Testis (tissue), 3 donors: ENCODE measurements around the gene CYB561A3. TPM values are rescaled to one million over a fixed set of nuclear protein-coding genes. Genes with fewer than 3 reads are reported as not detected.

ENCODE experiments used
- DNase-seq: peaks from one replicate; pipeline ENCODE4 v3.0.0-alpha.2; 2019
- H3K27ac ChIP-seq, 2 donors: fragments of 200-600 bp; sonication (generic); one replicate each; pipeline ENCODE4 v1.5.1; 2019
- H3K27me3 ChIP-seq: fragments of 200-600 bp; sonication (generic); one replicate; pipeline ENCODE4 v1.5.1; 2019
- H3K36me3 ChIP-seq: fragments of 200-600 bp; sonication (generic); one replicate; pipeline ENCODE4 v1.5.1; 2017; ENCODE audit warnings: low read depth; ENCODE audit errors: missing control alignments
- H3K4me1 ChIP-seq: fragments of 200-600 bp; sonication (generic); one replicate; pipeline ENCODE4 v1.5.1; 2019
- H3K4me3 ChIP-seq, 2 donors: fragments of 200-600 bp; sonication (generic); one replicate each; pipeline ENCODE4 v1.5.1; 2017 to 2019
- H3K9me3 ChIP-seq: fragments of 200-600 bp; sonication (generic); one replicate; pipeline ENCODE4 v1.5.1; 2017
- POLR2A ChIP-seq: fragments of 450-650 bp; IDR thresholded peaks from one replicate; pipeline ENCODE4 v1.6.1; 2017; ENCODE audit warnings: antibody characterized with exemption, mild to moderate bottlenecking, moderate library complexity
- WGBS, 2 donors: methylation state at CpG; one replicate each; pipeline ENCODE4 v1.1.5; 2018; 5-methylcytosine and 5-hydroxymethylcytosine counted together
- intact Hi-C: fragments of 100-400 bp; cut with DNase I; formaldehyde crosslinking; loops from one replicate; pipeline ENCODE4 v1.15.1; 2023; ENCODE audit warnings: low total_unique reads
- polyA plus RNA-seq: library from polyadenylated mRNA; stranded (reverse); fragments of 350-450 nt; fragmentation: Illumina TruSeq; extraction: RNeasy Lipid Tissue Mini Kit (QIAGEN cat#74804); gene quantifications from one replicate; pipeline ENCODE4 v1.2.3, GENCODE V29; 2014; ENCODE audit warnings: low read depth, low replicate concordance; ENCODE audit not compliant: insufficient read depth
- total RNA-seq, 2 donors: library from RNA; depleted of rRNA; stranded (reverse); fragments of >200 nt; gene quantifications; one replicate each; pipeline ENCODE4 v1.2.3, GENCODE V29; 2016
- TF ChIP-seq, protein P1 (sequence below), 3 experiments: fragments of 450-650 bp in 2 of 3; fragments of 200-600 bp in 1 of 3; sonication (generic) in 1 of 3; IDR thresholded peaks; one replicate each; pipeline ENCODE4 v1.5.1; 2016 to 2019; ENCODE audit warnings: antibody characterized with exemption in 3 of 3, mild to moderate bottlenecking in 2 of 3, moderate library complexity in 1 of 3

Gene CYB561A3
- total and polyA plus RNA-seq, 3 donors from 2014 or later = 39.8 to 55.8 (median 41.7) TPM

DNA sequence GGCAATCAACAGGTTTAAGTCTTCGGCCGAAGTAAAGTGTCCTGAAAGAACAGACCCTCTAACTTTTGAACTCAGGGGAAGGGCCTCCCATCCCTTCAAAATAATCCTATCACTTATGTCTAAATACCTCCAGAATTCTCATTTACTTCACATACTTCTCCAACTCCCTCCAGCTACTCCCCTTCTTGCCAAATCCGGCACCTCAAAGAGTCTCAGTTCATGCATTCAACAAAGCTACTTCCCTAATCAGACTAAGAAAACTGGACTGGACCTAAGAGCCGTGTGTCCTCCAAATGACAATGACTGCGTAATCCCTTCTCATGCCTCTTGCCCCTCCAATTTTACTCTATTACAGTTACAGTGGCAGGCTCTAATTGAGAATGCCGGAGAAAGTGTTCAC is 30.0 kb downstream of the CYB561A3 start:
- intact Hi-C loops = loop anchor here (10.0 kb wide), 1 partner anchor 103 kb away; the partner anchor contains the start of gene SDHAF2
- no peaks in the 10 kb centered on the region for H3K27me3 ChIP-seq
- peaks cover 49% of the 10 kb centered on the region for H3K4me1 ChIP-seq
- no peaks in the 10 kb centered on the region for H3K36me3 ChIP-seq
- peak overlapping the region; percentile 85 to 91 for H3K4me3 ChIP-seq
- H3K27ac ChIP-seq = peak overlapping the region; percentile 82 to 95
- WGBS, 2 donors = 32 to 33% methylated on average over 6 of the region's 6 CpGs
- TF ChIP-seq, protein P1, sequence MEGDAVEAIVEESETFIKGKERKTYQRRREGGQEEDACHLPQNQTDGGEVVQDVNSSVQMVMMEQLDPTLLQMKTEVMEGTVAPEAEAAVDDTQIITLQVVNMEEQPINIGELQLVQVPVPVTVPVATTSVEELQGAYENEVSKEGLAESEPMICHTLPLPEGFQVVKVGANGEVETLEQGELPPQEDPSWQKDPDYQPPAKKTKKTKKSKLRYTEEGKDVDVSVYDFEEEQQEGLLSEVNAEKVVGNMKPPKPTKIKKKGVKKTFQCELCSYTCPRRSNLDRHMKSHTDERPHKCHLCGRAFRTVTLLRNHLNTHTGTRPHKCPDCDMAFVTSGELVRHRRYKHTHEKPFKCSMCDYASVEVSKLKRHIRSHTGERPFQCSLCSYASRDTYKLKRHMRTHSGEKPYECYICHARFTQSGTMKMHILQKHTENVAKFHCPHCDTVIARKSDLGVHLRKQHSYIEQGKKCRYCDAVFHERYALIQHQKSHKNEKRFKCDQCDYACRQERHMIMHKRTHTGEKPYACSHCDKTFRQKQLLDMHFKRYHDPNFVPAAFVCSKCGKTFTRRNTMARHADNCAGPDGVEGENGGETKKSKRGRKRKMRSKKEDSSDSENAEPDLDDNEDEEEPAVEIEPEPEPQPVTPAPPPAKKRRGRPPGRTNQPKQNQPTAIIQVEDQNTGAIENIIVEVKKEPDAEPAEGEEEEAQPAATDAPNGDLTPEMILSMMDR (IDR thresholded peaks at IDR 0.05) = no peak
- no peak for TF ChIP-seq POLR2A
- no peaks in the 10 kb centered on the region for H3K9me3 ChIP-seq
- no peak for DNase-seq

DNA sequence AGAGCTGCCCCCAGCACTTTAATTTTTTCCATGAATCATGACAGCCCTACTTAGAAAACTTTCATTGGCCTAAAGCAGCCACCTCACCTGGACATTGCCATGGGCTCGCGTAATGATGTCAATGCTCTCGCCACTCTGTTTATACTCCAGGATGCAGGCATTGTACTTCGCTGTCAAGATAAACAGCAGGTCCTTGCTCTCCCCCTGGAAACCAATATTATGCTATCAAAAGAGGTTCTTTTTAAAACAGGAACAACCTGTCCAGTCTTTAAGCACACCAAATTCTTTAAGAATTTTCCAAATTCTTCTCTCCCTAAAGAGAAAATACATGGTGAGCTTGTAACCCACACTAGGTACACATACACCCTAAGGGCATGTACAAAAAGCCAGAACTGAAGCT is 31.8 kb downstream of the CYB561A3 start:
- TF ChIP-seq, protein P1 (IDR thresholded peaks at IDR 0.05) = no peak
- no peak for TF ChIP-seq POLR2A
- no peak for DNase-seq
- Histone ChIP-seq H3K4me1 (peaks cover 31% of the 10 kb centered on the region), H3K36me3 (no peaks in the 10 kb centered on the region), H3K9me3 (no peaks in the 10 kb centered on the region), H3K4me3 (no peak overlapping the region), H3K27me3 (no peaks in the 10 kb centered on the region), H3K27ac (no peak overlapping the region)
- intact Hi-C loops = loop anchor here (10.0 kb wide), 1 partner anchor 105 kb away; the partner anchor contains the start of gene SDHAF2
- WGBS, 2 donors = 90 to 96% methylated on average over 4 of the region's 4 CpGs

DNA sequence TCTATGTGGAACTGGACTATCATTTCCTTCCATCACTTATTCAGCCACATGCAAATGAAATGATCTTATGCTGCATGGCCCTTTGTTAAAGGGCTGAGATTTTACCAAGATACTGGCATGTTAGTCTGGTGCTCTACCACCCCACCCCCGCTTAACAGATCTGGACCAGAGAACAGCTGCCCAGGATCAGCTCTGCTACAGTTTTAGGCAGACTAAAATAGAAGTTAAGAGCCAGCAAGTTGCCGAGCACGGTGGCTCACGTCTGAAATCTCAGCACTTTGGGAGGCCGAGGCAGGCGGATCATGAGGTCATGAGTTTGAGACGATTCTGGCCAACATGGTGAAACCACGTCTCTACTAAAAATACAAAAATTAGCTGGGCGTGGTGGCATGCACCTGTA is 33.3 kb downstream of the CYB561A3 start:
- Histone ChIP-seq H3K4me1 (peaks cover 17% of the 10 kb centered on the region), H3K36me3 (no peaks in the 10 kb centered on the region), H3K27me3 (no peaks in the 10 kb centered on the region), H3K9me3 (no peaks in the 10 kb centered on the region), H3K4me3 (no peak overlapping the region), H3K27ac (no peak overlapping the region)
- 80 to 84% methylated on average over 9 of the region's 9 CpGs for WGBS, 2 donors
- no peak for DNase-seq
- intact Hi-C loops = no loop called here
- TF ChIP-seq, protein P1 (IDR thresholded peaks at IDR 0.05) = no peak
- no peak for TF ChIP-seq POLR2A

DNA sequence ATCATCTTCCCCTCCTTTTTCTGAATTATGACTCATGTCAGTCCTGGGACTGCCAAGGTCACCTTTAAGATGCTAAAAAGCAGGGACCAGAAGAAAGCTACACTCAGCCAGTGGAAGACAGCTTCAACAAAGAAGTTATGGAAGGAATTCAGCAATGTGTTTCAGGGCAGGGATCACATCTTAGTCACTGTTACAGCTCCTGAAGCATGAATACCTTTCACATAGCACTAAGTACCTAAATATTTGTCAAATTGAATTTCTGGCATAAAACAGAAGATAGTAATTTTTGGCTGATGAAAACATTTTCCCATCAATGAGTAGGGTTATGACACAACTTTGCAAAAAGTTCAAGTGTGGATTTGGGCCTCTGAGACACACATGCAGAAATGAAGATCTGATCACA is 34.0 kb downstream of the CYB561A3 start:
- peaks cover 17% of the 10 kb centered on the region for H3K4me1 ChIP-seq
- no peak for DNase-seq
- H3K27me3 ChIP-seq = no peaks in the 10 kb centered on the region
- peak overlapping the region in 1 of 2 donors; percentile 23 for H3K27ac ChIP-seq
- intact Hi-C loops = no loop called here
- no peak for TF ChIP-seq POLR2A
- TF ChIP-seq, protein P1 (IDR thresholded peaks at IDR 0.05) = no peak
- H3K36me3 ChIP-seq = no peaks in the 10 kb centered on the region
- H3K4me3 ChIP-seq = no peak overlapping the region
- H3K9me3 ChIP-seq = no peaks in the 10 kb centered on the region

DNA sequence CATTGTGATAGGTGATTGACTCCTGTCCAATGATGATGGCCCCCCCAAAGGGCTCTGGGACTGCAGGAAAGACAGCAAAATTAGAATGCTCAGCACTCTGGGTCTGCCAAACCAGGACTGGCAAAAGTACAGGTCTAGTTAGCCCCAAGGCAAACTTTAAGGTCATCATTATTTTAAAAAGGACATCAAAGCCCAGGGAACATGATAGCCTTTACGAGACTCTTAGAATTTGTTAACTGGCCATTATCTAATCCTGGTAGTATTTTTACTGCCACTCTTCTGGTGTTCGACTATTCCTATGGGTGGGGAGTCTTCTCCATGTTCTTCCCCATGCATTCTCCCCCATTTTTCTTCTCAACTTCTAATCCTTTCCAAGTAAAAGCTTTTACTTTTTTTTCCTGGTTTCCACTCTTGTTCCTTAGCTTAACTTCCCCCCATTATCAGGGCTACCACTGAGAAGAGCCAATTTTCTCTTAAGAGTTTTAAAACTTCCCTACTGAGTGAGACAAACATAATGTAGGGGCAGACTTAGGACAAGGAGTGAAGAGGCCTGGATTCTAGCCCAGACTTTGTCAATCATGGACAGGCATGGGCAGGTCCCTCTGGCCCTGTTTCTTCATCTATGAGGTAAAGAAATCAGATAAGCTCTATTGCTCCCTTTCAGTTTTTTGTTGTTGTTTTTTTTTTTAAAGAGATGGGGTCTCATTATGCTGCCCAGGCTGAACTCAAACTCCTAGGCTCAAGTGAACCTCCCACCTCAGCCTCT is 35.9 kb downstream of the CYB561A3 start:
- Histone ChIP-seq H3K27ac (no peak overlapping the region), H3K9me3 (no peaks in the 10 kb centered on the region), H3K27me3 (no peaks in the 10 kb centered on the region), H3K4me3 (no peak overlapping the region), H3K36me3 (no peaks in the 10 kb centered on the region), H3K4me1 (peaks cover 6% of the 10 kb centered on the region)
- intact Hi-C loops = no loop called here
- DNase-seq = peak; percentile 41
- 72 to 75% methylated on average over 2 of the region's 2 CpGs for WGBS, 2 donors
- TF ChIP-seq POLR2A = no peak
- TF ChIP-seq, protein P1 (IDR thresholded peaks at IDR 0.05) = no peak
